Measurements from ENCODE around the gene MICALL2. TPM values are rescaled to one million over a fixed set of nuclear protein-coding genes. Genes with fewer than 3 reads are reported as not detected.
A peak's percentile ranks its signal among the peaks of the same experiment; 100 is the strongest.

MICALL2 gene
- total RNA-seq, 1 experiment from 2014 or later: 11.1 TPM

GRCh38 chr7:1415389-1415990 is 43.8 kb downstream of the MICALL2 start:
- DNase-seq (ENCODE audit: low read depth): no peak

- DNase-seq (ENCODE audit: low read depth): no peak
Measured at GRCh38 chr7:1413936-1414639, 45.2 kb downstream of the MICALL2 start.

DNA sequence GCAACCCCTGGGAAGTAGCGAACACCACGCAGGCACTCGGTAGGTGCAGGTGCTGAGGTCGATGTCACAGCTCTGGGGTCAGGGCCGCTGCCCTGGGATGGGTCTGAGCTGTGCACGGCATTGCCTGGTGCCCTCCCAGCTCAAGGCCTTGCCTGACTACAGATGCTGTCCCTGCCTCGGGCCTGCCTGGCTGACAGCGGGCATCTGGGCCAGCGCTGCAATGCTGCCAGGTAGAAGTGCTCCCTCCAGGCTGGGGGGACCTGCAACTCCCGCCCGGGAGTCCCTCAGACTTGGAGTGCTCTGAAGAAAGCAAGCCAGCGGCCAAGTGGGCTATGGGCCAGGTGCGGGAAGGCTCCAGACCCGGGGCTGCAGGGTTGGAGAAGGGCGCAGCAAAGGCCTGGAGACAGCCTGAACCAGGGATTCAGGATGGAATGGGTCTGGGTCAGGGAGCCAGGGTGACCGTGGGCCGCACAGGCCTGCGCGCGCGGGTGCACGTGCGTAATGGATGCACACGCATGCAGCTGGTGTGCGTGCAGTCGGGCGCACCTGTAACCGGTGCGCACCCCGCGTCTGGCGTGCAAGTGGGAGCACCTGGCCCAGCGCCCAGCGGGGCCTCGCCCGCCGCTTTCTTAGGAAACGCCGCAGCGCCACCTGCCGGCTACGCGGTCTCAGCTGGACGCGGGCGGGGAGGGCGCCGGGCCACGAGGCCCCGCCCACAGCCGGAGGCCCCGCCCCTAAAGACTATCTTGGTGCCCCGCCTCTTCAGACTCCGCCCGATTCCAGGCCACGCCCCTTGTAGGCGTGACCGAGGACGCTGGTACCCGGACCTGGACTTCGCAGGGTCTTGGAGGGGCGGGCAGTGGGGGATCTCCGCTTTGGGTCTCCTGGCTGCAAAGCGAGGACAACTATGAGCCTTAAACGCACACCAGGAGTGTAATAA is 46.7 kb downstream of the MICALL2 start:
- DNase-seq (ENCODE audit: low read depth): peak; percentile 66

- no peak for DNase-seq (ENCODE audit: low read depth)
Measured at GRCh38 chr7:1411414-1411813, 47.9 kb downstream of the MICALL2 start.

DNA sequence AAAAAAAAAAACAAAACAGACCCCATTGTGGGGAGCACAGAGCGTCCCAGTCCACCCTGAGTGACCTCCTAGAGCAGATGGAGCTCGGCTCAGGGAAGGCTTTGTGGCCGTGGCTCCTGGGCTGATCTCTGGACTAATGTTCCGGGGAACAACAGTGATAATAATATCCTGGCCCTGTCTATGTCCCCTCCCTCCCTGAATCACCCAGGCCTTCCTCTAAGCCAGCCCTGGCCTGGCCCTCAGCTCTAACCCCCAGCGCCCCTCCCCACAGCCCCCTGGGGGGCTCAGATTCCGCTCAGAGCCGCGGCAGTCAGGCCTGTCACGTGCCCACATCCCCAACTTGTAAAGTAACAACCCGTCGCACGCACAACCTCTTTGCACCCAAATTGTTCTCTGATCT is 48.3 kb downstream of the MICALL2 start:
- DNase-seq (ENCODE audit: low read depth): no peak

DNA sequence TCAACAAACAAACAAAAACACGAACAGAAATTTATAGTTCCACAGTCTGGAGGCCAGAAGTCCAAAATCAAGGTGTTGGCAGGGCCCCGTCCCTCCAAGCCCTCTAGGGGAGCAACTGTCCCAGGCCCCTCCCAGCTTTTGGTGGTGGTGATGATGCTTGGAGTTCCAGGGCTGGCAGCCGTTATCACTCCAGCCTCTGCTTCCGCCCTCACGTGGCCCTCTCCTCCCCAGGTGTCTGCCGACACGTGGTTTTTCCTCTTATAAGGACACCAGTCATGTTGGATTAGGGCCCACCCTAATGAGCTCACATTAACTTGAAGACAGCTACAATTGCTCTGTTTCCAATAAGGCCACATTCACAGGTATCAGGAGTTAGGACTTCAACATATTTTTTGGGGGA is 49.7 kb downstream of the MICALL2 start:
- DNase-seq (ENCODE audit: low read depth): no peak

- DNase-seq (ENCODE audit: low read depth): no peak
Measured at GRCh38 chr7:1408466-1408865, 50.8 kb downstream of the MICALL2 start.

- no peak for DNase-seq (ENCODE audit: low read depth)
Measured at GRCh38 chr7:1407892-1408291, 51.4 kb downstream of the MICALL2 start.

- DNase-seq (ENCODE audit: low read depth): no peak
Measured at GRCh38 chr7:1404898-1405548, 54.2 kb downstream of the MICALL2 start.

GRCh38 chr7:1404460-1404809 is 54.8 kb downstream of the MICALL2 start:
- DNase-seq (ENCODE audit: low read depth): no peak

DNA sequence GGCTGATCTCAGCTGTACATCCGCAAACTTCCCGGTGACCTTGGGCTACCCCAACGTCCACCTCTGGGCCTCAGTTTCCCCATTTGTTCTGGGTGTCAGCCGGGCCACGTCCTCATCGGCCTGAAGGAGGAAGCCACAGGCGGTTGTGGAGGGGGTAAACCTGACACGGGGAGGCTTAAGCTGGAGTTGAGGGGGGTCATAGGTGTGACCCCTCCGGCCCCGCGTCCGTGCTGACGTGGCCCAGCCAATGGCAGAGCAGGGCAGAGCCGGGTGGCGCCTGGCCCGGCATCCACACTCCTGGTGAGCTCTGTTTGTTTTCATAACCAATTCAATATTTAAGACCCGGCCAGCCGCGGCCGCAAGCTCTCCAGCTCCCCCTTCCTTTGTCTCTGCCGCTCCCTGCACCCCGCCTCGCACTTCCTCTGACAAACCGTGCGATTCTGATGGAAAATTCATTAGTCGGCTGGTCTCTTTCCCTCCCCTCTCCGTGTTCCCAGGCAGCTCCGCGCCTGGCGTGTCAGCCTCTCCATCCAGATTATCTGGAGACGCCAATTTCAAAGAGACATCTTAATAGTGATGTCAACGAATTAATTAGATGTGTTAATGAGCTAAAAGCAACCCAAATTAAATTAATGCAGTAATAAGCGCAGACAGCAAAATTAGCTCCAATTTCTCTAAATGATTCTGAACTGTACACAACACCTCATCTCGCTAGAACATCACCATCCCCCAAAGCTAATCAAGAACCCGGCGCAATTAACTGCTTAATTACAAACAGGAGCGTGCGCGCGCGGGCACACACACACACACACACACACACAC is 55.4 kb downstream of the MICALL2 start:
- peak; percentile 73 for DNase-seq (ENCODE audit: low read depth)

DNA sequence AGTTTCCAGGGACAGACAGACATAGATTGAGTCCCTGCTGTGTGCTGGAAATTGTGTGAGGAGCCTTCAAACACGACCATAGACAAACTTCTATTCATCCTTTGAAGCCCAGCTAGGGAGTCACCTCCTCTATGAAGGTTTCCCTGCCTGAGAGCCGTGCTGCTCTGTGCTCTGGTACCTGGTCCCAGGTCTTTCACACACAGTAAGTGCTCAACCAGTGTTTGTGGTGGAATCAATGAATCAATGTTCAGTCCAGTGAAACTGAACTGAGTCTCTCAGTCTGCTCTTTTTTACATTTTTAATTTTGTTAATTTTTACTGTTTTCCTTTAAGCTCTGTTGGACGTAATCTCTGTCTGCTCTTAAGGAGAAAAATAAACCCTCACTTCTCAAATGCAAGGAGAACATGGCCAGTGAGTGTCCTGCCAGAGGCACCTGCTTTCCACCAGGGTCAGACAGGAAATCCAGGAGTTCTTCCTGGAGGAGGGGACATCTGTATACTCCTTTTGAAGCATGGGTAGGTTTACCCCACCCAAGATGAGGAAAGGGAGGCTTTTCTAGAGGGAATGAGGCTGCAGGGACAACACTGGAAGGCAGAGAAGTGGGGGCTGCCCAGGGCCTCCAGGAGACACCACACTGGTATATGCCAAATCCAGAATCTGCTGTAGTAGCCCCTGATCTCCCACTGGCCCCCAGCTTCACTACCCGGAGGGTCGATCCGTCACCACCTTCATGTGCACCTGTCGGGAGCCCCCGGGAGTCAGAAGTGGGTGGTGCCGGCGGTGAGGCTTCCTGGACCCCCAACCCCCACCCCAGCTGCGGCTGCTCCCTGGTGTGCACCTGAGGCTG is 56.3 kb downstream of the MICALL2 start:
- DNase-seq (ENCODE audit: low read depth): no peak

- no peak for DNase-seq (ENCODE audit: low read depth)
Measured at GRCh38 chr7:1402110-1402790, 57.0 kb downstream of the MICALL2 start.

DNA sequence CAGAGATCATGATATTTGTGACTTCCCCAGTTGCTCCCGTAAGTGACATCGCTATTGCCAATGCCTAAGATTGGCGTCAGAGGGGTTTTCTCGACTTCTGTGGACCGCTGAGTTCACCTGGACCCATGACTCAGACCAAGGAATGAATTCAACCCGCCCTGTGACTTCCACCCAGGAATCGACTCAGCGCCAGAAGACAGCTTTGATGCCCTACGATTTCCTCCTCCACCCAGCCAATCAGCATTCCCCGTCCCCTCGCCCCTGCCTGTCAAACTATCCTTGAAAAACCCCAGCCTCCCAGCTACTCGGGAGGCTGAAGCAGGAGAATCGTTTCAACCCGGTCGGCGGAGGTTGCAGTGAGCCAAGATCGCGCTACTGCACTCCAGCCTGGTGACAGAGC is 58.3 kb downstream of the MICALL2 start:
- DNase-seq (ENCODE audit: low read depth): peak; percentile 61

DNA sequence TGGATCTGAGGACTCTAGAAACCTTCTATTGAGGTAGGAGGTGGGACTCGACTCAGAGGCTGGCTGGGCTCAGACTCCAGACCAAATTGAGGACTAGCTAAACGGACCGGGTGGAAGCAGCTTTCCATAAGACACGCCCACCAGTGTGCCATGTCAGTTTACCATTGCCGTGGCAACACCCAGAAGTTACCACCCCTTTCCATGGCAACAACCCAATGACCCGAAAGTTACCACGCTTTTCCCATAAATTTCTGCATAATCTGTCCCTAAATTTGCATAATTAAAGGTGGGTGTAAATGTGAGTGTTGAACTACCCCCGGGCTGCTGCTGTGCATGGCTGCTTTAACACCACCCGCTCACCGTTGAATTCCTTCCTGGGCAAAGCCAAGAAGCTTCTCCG is 58.9 kb downstream of the MICALL2 start:
- no peak for DNase-seq (ENCODE audit: low read depth)

GRCh38 chr7:1397491-1398327 is 61.6 kb downstream of the MICALL2 start:
- peak; percentile 83 for DNase-seq (ENCODE audit: low read depth)

- DNase-seq (ENCODE audit: low read depth): no peak
Measured at GRCh38 chr7:1396195-1396594, 63.1 kb downstream of the MICALL2 start.

GRCh38 chr7:1395211-1396070 is 63.8 kb downstream of the MICALL2 start:
- DNase-seq (ENCODE audit: low read depth): no peak
